CD8-positive, alpha-beta memory T cell (primary cell): ENCODE measurements around the gene MAPK12. TPM values are rescaled to one million over a fixed set of nuclear protein-coding genes. Genes with fewer than 3 reads are reported as not detected.
A peak's percentile ranks its signal among the peaks of the same experiment; 100 is the strongest.

Experiments
- CTCF ChIA-PET: fragments of 350-600 bp; sonication (Branson Sonifier 250); formaldehyde crosslinking; loops from one replicate; lab custom pipeline; 2021; ENCODE audit warnings: antibody characterized with exemption; lab: Charles Lee
- POLR2A ChIA-PET: fragments of 350-600 bp; sonication (Branson Sonifier 250); formaldehyde crosslinking; loops from one replicate; lab custom pipeline; 2021; ENCODE audit warnings: antibody characterized with exemption; lab: Charles Lee
- DNase-seq, 5 donors: peaks; one replicate each; pipeline versions ENCODE4 v3.0.0 to v3.0.0-alpha.2; 2020 to 2022; ENCODE audit warnings: mixed read lengths in 1 of 5
- H3K27ac ChIP-seq: one replicate; pipeline ENCODE4 v1.7.0; 2013; ENCODE audit warnings: low read depth, mild to moderate bottlenecking, low read length, moderate library complexity
- H3K27me3 ChIP-seq: 2 replicates; pipeline ENCODE4 v1.7.0; 2013; ENCODE audit warnings: low read length, mild to moderate bottlenecking; ENCODE audit not compliant: insufficient read depth, poor library complexity, severe bottlenecking
- H3K36me3 ChIP-seq: 2 replicates; pipeline ENCODE4 v1.7.0; 2013; ENCODE audit warnings: mild to moderate bottlenecking, low read length, moderate library complexity; ENCODE audit not compliant: insufficient read depth
- H3K4me1 ChIP-seq: 2 replicates; pipeline ENCODE4 v1.7.0; 2013; ENCODE audit warnings: mild to moderate bottlenecking, low read length, moderate library complexity; ENCODE audit not compliant: insufficient read depth
- H3K4me3 ChIP-seq: 2 replicates; pipeline ENCODE4 v1.7.0; 2013; ENCODE audit warnings: mild to moderate bottlenecking, low read length
- H3K9me3 ChIP-seq: 2 replicates; pipeline ENCODE4 v1.7.0; 2013; ENCODE audit warnings: mild to moderate bottlenecking, low read length
- H3K27ac Mint-ChIP-seq, 8 donors: one replicate each; pipeline ENCODE4 v1.8.0; 2020 to 2021; ENCODE audit warnings: mixed read lengths in 8 of 8, mild to moderate bottlenecking in 6 of 8, inconsistent platforms in 3 of 8, moderate library complexity in 3 of 8
- H3K27me3 Mint-ChIP-seq, 2 donors: one replicate each; pipeline ENCODE4 v1.8.0; 2020 to 2021; ENCODE audit warnings: mixed read lengths in 2 of 2, mild to moderate bottlenecking in 1 of 2, moderate library complexity in 1 of 2
- H3K36me3 Mint-ChIP-seq, 3 donors: one replicate each; pipeline ENCODE4 v1.8.0; 2020 to 2021; ENCODE audit warnings: mixed read lengths in 3 of 3, inconsistent platforms in 1 of 3, mild to moderate bottlenecking in 1 of 3
- H3K4me1 Mint-ChIP-seq, 3 donors: one replicate each; pipeline ENCODE4 v1.8.0; 2020 to 2021; ENCODE audit warnings: mixed read lengths in 3 of 3, inconsistent platforms in 1 of 3, mild to moderate bottlenecking in 1 of 3
- H3K4me3 Mint-ChIP-seq, 7 donors: one replicate each; pipeline ENCODE4 v1.8.0; 2020 to 2021; ENCODE audit warnings: mixed read lengths in 7 of 7, mild to moderate bottlenecking in 6 of 7, moderate library complexity in 4 of 7, inconsistent platforms in 2 of 7
- H3K9me3 Mint-ChIP-seq, 5 donors: one replicate each; pipeline ENCODE4 v1.8.0; 2020 to 2022; ENCODE audit warnings: mixed read lengths in 5 of 5, mild to moderate bottlenecking in 3 of 5, moderate library complexity in 2 of 5, inconsistent platforms in 1 of 5
- polyA plus RNA-seq: library from polyadenylated mRNA; unstranded; fragments of 300-500 nt; fragmentation: Illumina TruSeq; gene quantifications from one replicate; pipeline ENCODE4 v1.2.3, GENCODE V29; 2021
- total RNA-seq, 2 experiments: library from RNA; stranded (reverse); gene quantifications; one replicate each; pipeline ENCODE4 v1.2.3, GENCODE V29; 2021

The MAPK12 gene
- total and polyA plus RNA-seq, 3 experiments from 2014 or later, result 0.03 to 9.7 (median 9.3) TPM

- POLR2A ChIA-PET, result no interaction called here
- Histone ChIP-seq H3K9me3 (no peaks in the 10 kb centered on the region), H3K4me1 (no peaks in the 10 kb centered on the region), H3K27me3 (no peaks in the 10 kb centered on the region), H3K36me3 (peaks cover 21% of the 10 kb centered on the region), H3K4me3 (no peak overlapping the region), H3K27ac (no peak overlapping the region)
- peak overlapping the region in 1 of 8 donors; percentile 5 for H3K27ac Mint-ChIP-seq
- CTCF ChIA-PET, result no interaction called here
- peaks cover 0 to 69% (median 10%) of the 10 kb centered on the region in 3 donors for H3K36me3 Mint-ChIP-seq
- no peaks in the 10 kb centered on the region for H3K9me3 Mint-ChIP-seq
- peaks cover 11 to 29% (median 16%) of the 10 kb centered on the region in 3 donors for H3K4me1 Mint-ChIP-seq
- no peaks in the 10 kb centered on the region for H3K27me3 Mint-ChIP-seq
- no peak overlapping the region for H3K4me3 Mint-ChIP-seq
- no peak for DNase-seq
Observed at GRCh38 chr22:50233223-50233622, 28.3 kb downstream of the MAPK12 start.

DNA sequence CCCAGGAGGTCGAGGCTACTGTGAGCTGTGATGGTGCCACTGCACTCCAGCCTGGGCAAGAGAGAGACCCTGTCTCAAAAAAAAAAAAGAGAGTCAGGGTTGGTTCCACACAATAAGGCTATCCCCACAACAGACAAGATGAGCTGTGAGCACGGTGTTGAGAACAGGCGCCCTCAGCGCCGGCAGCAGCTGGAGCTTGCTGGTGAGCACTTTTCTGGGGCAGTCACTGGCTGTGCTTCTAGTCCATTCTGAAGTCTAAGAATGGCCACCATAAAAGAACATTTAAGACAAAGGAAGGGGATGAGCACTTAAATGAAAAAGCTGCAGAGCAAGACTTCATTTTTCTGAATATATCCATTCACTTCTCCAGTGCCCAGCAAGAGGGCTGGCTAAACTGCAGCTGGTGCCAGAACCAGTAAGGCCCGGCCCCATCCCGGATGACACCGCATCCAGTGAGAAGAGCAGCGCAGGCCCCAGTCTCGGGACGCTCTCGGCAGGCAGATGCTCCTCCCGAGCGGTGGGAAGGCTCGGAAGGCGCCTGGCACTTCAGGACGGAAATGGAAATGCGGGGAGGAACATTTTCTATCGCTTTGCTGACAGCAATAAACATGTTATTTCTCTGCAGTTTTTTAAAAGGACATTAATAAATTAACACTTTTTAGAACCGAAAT lies 28.9 kb downstream of the MAPK12 start:
- H3K27me3 ChIP-seq, result no peaks in the 10 kb centered on the region
- H3K9me3 ChIP-seq, result no peaks in the 10 kb centered on the region
- peaks cover 21% of the 10 kb centered on the region for H3K36me3 ChIP-seq
- H3K4me3 ChIP-seq, result no peak overlapping the region
- Mint-ChIP-seq H3K27ac (no peak overlapping the region), H3K9me3 (no peaks in the 10 kb centered on the region), H3K4me3 (peak overlapping the region in 1 of 7 donors; percentile 5), H3K4me1 (peaks cover 11 to 25% (median 16%) of the 10 kb centered on the region in 3 donors), H3K27me3 (no peaks in the 10 kb centered on the region), H3K36me3 (peaks cover 0 to 68% (median 10%) of the 10 kb centered on the region in 3 donors)
- H3K4me1 ChIP-seq, result no peaks in the 10 kb centered on the region
- ChIA-PET CTCF (no interaction called here), POLR2A (no interaction called here)
- DNase-seq, result no peak
- no peak overlapping the region for H3K27ac ChIP-seq

DNA sequence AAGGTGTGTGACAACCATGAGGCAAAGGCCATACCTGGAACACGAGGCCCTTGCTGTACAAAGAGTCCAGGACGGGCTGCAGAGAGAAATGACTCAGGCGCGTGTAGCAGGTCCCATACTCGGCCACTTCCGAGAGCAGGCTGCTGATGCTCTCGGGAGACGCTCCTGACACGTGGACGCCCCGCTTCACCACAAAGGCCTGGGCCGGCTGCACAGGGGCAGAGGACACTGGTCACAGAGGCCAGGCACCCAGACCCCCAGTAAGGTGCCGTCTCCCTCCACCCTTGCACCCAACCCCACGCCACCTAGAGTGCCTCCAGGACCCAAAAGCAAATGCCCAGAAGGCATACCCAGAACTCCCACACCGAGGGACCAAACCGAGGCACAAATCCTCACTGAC lies 32.1 kb downstream of the MAPK12 start:
- peaks cover 6 to 9% (median 8%) of the 10 kb centered on the region in 3 donors for H3K4me1 Mint-ChIP-seq

DNA sequence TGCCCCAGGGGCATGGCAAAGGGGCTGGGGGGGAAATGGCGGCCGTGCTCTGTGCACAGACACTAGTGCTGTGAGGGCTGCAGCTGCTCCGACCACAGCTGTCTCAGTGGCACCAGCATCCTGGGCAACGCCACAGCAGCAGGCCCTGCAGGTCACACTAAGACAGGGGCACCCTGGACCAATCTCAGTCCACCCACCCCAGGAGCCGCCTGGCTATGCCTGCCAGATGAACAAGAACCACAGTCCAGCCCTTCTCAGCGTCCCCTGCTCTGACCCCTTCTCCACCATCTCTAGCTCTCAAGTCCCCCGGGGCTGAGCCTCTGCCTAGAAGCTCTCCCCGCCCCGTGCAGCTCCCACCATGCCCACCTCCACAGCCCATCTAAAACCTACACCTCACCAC lies 33.1 kb downstream of the MAPK12 start:
- H3K4me3 Mint-ChIP-seq, result no peak overlapping the region
- H3K4me1 Mint-ChIP-seq, result peaks cover 0 to 5% (median 4%) of the 10 kb centered on the region in 3 donors
- H3K27me3 Mint-ChIP-seq, result no peaks in the 10 kb centered on the region
- Histone ChIP-seq H3K9me3 (no peaks in the 10 kb centered on the region), H3K27me3 (no peaks in the 10 kb centered on the region), H3K4me1 (no peaks in the 10 kb centered on the region), H3K4me3 (no peak overlapping the region), H3K27ac (no peak overlapping the region), H3K36me3 (peaks cover 25% of the 10 kb centered on the region)
- no peaks in the 10 kb centered on the region for H3K9me3 Mint-ChIP-seq
- H3K27ac Mint-ChIP-seq, result peak overlapping the region in 1 of 8 donors; percentile 36
- no peak for DNase-seq
- ChIA-PET POLR2A (no interaction called here), CTCF (interaction anchor here (1.1 to 1.2 kb wide), 2 partner anchors 15 to 79 kb away, joined by 4 read pairs; no protein-coding TSS in a partner anchor)
- peaks cover 0 to 72% (median 12%) of the 10 kb centered on the region in 3 donors for H3K36me3 Mint-ChIP-seq

More for the DNA sequence above, 32.1 kb downstream of the MAPK12 start:
- no peak overlapping the region for H3K27ac ChIP-seq
- H3K4me3 Mint-ChIP-seq, result peak overlapping the region in 1 of 7 donors; percentile 28
- H3K36me3 ChIP-seq, result peaks cover 17% of the 10 kb centered on the region
- no peak overlapping the region for H3K4me3 ChIP-seq
- ChIA-PET CTCF (interaction anchor here (1.5 kb wide), 1 partner anchor 12 kb away, joined by 6 read pairs; no protein-coding TSS in a partner anchor), POLR2A (no interaction called here)
- no peaks in the 10 kb centered on the region for H3K27me3 Mint-ChIP-seq
- no peak for DNase-seq
- H3K9me3 Mint-ChIP-seq, result no peaks in the 10 kb centered on the region
- H3K4me1 ChIP-seq, result no peaks in the 10 kb centered on the region
- H3K27ac Mint-ChIP-seq, result no peak overlapping the region
- H3K27me3 ChIP-seq, result no peaks in the 10 kb centered on the region
- no peaks in the 10 kb centered on the region for H3K9me3 ChIP-seq
- H3K36me3 Mint-ChIP-seq, result peaks cover 0 to 70% (median 12%) of the 10 kb centered on the region in 3 donors

DNA sequence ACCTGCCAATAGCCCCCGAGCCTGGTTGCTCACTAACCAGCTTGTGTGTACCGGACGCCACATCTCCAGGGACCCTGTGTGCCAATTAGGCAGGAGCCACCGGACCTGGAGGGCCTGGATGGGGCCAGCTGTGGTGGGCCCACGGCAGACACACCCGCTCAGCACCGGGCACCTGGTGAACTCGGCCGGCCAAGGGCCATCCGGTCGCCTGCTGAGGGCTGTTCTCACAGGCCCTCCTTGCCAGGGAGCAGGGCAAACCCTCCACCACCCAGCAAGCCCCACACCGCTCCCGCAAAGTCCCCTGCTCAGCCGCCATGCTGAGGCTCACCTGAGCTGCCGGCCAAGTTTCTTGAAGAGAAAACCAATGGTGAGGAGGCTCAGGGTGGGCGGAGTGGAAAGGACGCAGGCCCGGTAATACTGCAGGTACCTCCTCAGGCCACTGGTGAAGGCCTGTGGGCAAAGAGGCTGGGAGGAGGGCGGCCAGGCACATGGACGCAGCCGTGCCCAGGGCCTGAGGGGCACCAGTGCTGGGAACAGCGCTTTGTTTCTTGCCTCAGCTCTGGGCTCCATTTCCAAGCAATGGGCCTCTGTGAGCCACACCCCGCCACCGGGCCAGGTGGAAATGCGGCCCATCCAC lies 33.8 kb downstream of the MAPK12 start:
- Mint-ChIP-seq H3K4me3 (no peak overlapping the region), H3K27ac (no peak overlapping the region), H3K36me3 (peaks cover 3 to 72% (median 9%) of the 10 kb centered on the region in 3 donors), H3K27me3 (no peaks in the 10 kb centered on the region), H3K9me3 (no peaks in the 10 kb centered on the region), H3K4me1 (peaks cover 0 to 5% (median 4%) of the 10 kb centered on the region in 3 donors)
- Histone ChIP-seq H3K4me3 (no peak overlapping the region), H3K4me1 (no peaks in the 10 kb centered on the region), H3K27me3 (no peaks in the 10 kb centered on the region), H3K27ac (no peak overlapping the region), H3K36me3 (peaks cover 31% of the 10 kb centered on the region), H3K9me3 (no peaks in the 10 kb centered on the region)
- ChIA-PET CTCF (interaction anchor here (1.1 to 1.2 kb wide), 2 partner anchors 16 to 79 kb away, joined by 4 read pairs; no protein-coding TSS in a partner anchor), POLR2A (no interaction called here)
- no peak for DNase-seq

DNA sequence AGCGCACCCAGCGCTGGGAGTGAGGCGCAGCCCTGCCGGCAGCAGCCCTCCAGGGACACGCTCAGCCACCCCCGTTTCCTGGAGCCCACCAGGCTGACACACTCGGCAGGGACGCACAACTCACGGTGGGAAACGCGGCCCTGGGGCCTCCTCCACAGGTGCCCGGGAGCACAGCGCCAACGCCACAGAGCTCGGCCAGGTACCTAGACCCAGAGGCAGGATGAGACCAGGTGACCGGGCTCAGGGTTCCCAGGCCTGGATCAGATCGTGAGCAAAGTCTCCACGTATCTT lies 34.7 kb downstream of the MAPK12 start:
- no peaks in the 10 kb centered on the region for H3K27me3 ChIP-seq
- H3K4me3 ChIP-seq, result no peak overlapping the region
- H3K4me3 Mint-ChIP-seq, result no peak overlapping the region
- peaks cover 39% of the 10 kb centered on the region for H3K36me3 ChIP-seq
- ChIA-PET POLR2A (no interaction called here), CTCF (interaction anchor here (1.8 kb wide), 1 partner anchor 15 kb away, joined by 8 read pairs; no protein-coding TSS in a partner anchor)
- DNase-seq, result no peak
- no peak overlapping the region for H3K27ac Mint-ChIP-seq
- H3K9me3 Mint-ChIP-seq, result no peaks in the 10 kb centered on the region
- H3K27ac ChIP-seq, result no peak overlapping the region
- peaks cover 0 to 5% (median 4%) of the 10 kb centered on the region in 3 donors for H3K4me1 Mint-ChIP-seq
- H3K4me1 ChIP-seq, result no peaks in the 10 kb centered on the region
- H3K36me3 Mint-ChIP-seq, result peaks cover 3 to 72% (median 9%) of the 10 kb centered on the region in 3 donors
- H3K27me3 Mint-ChIP-seq, result no peaks in the 10 kb centered on the region
- no peaks in the 10 kb centered on the region for H3K9me3 ChIP-seq

GRCh38 chr22:50226063-50226874 lies 35.2 kb downstream of the MAPK12 start:
- no peak overlapping the region for H3K27ac Mint-ChIP-seq
- CTCF ChIA-PET, result interaction anchor here (1.8 kb wide), 1 partner anchor 15 kb away, joined by 8 read pairs; no protein-coding TSS in a partner anchor
- peaks cover 3 to 76% (median 9%) of the 10 kb centered on the region in 3 donors for H3K36me3 Mint-ChIP-seq
- Histone ChIP-seq H3K4me3 (no peak overlapping the region), H3K36me3 (peaks cover 45% of the 10 kb centered on the region), H3K4me1 (no peaks in the 10 kb centered on the region), H3K27ac (no peak overlapping the region), H3K27me3 (no peaks in the 10 kb centered on the region), H3K9me3 (no peaks in the 10 kb centered on the region)
- H3K4me3 Mint-ChIP-seq, result no peak overlapping the region
- no peaks in the 10 kb centered on the region for H3K27me3 Mint-ChIP-seq
- H3K9me3 Mint-ChIP-seq, result no peaks in the 10 kb centered on the region
- DNase-seq, result no peak
- H3K4me1 Mint-ChIP-seq, result peaks cover 0 to 5% (median 4%) of the 10 kb centered on the region in 3 donors
- POLR2A ChIA-PET, result no interaction called here
